Middle frontal gyrus (tissue), 1 donor: ENCODE results near the gene SEPTIN5.

Experiments
- DNase-seq: peaks from one replicate; pipeline ENCODE4 v3.0.0-alpha.2; 2015; ENCODE audit warnings: low spot score; ENCODE audit errors: extremely low spot score

The SEPTIN5 gene

GRCh38 chr22:19760058-19760950, 46.0 kb downstream of the SEPTIN5 start, which contains the start of gene TBX1:
TBX1 (plus strand) TSS chr22:19760778; CDS start chr22:19760844, 66 bp downstream.
- DNase-seq: no peak

GRCh38 chr22:19760951-19761724, 46.8 kb downstream of the SEPTIN5 start:
- DNase-seq: no peak

DNA sequence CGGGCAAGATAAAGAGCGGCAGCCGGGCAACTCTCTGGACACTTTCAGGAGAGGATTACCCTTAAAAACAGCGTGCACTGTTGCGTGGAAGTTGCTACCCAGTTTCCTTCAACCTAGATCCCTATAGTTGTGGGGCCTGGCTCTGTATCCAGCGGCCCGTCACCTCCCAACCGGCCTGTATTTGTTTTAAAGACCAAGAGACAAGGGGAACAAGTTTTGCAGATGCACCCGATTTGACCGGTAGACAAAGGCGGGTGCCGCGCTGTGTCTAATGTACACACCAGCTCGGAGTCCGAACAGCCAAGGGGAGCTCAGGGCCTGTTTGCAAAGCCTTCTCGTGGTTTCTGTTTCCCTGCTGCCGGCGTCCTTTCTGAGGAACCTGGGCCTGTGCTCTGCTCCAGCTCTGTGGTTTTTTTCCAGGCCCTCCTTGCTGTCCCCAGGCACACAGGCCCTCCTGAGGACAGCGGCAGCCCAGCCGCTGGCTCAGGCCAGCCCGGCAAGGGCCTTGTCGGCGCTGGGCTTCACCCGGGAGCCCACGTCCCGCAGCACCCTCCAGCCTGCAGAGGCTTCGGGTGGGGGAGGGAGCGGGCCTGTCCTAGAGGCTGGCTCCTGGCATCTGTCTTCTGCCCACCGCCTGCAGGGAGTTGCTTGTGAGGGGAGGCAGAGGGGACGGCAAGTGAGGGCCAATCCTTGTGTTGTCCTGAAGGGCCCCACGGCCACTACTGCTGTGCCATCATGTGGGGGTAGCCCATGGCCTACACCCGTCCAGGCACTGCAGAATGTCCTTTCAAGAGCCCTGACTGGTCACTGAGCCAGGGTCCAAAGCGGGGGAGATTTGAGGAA, 47.6 kb downstream of the SEPTIN5 start:
- no peak for DNase-seq

DNA sequence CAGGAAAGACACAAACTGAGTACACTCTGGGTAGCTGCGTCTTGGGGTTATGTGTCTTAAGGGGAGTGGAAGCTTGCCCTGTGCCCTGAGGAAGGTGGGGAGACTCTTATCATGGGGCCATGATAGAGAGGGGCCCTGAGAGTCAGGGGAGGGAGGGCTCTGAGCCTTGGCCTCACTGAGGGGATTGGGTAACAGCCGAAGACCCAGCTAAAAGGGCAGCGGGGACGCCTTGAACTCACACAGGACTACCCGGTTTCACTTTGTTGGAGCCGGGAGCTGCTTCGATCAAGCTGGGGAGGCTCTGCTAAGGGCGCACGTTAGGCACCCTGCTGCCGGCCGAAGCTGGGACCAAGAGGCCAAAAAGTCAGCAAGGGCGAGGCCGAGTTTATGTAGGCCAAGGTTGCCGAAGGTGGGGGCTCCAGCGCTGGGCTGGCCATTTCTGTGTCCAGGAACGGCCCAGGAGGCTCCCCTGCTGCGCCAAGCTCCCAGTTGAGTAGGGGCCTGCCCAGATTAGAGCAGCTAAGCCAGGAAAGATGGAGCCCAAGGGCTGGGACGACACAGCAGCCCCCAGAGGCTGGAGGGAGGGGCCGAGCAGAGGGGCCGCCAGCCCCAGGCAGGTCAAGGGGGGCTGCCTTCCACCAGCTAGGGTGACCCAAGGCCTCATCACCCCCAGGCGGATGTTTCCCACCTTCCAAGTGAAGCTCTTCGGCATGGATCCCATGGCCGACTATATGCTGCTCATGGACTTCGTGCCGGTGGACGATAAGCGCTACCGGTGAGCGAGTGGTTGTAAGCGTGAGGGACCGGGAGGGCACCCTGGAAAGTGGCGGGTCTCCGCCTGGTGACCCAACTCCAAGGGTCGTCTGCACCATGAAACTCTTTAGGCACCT, 48.5 kb downstream of the SEPTIN5 start:
- DNase-seq: no peak

GRCh38 chr22:19763458-19764298, 49.4 kb downstream of the SEPTIN5 start:
- DNase-seq: no peak

GRCh38 chr22:19764299-19764593, 49.9 kb downstream of the SEPTIN5 start:
- DNase-seq: no peak

- no peak for DNase-seq
These were observed 50.6 kb downstream of the SEPTIN5 start for GRCh38 chr22:19764636-19765476.

DNA sequence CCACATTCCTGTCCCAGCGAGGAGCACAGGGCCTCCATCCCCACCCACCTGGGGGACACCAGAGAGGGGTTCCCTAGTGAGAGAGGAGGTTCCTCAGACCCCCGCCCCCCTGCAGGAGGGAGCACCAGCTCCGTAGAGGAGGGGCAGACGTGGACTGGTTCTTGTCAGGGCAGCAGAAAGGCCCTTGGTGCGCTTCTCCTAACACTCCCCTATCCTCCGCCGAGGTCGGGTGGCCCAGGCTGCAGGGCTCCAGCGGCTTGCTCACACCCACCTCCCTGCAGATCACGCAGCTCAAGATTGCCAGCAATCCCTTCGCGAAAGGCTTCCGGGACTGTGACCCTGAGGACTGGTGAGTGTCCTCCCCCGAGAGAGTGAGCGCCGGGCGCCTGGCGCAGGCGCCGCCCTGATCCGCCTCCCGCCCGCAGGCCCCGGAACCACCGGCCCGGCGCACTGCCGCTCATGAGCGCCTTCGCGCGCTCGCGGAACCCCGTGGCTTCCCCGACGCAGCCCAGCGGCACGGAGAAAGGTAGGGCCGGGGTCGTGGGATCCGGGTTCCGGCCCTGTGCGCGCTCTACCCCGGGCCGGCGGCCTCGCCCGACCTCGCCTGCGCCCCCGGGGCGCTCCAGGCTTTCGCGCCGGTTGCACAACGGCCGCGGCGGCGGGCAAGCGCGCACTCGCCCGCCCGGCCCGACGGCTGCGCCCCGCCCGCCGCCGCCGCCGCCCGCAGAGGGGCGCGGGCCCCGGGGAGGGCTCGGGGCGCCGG, 51.4 kb downstream of the SEPTIN5 start:
- no peak for DNase-seq

- DNase-seq: no peak
These were observed 51.9 kb downstream of the SEPTIN5 start for GRCh38 chr22:19766240-19766510.

DNA sequence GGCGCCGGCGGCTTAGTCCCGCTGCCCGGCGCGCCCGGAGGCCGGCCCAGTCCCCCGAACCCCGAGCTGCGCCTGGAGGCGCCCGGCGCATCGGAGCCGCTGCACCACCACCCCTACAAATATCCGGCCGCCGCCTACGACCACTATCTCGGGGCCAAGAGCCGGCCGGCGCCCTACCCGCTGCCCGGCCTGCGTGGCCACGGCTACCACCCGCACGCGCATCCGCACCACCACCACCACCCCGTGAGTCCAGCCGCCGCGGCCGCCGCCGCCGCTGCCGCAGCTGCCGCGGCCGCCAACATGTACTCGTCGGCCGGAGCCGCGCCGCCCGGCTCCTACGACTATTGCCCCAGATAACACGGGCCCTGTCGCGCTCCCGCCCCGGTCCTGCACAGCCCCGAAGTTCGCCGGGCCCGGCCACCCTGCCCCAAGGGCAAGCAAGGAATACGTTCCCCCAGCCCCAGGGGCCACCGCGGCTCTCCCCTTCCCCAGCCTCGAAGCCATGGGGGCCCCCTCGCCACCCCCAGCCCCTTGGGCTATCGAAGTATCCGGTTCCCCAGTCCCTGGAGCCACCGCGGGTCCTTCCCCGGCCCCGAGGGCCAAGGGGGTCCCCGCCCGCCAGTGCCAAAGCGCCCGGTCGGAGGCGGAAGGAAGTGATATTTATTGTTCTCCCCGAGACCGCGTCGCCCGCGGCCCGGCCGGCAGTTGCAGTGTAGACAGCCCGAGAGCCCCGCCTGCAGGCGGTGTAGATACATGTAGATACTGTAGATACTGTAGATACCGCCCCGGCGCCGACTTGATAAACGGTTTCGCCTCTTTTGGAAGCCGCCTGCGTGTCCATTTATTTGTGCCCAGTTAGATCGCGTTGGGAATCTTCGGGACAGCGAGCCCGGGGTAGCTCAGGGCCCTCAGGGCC, 52.5 kb downstream of the SEPTIN5 start:
- no peak for DNase-seq

- no peak for DNase-seq
These were observed 53.4 kb downstream of the SEPTIN5 start for GRCh38 chr22:19767427-19768341.

- no peak for DNase-seq
These were observed 55.1 kb downstream of the SEPTIN5 start for GRCh38 chr22:19769393-19769715.

- DNase-seq: no peak
These were observed 56.3 kb downstream of the SEPTIN5 start for GRCh38 chr22:19770349-19771220.

DNA sequence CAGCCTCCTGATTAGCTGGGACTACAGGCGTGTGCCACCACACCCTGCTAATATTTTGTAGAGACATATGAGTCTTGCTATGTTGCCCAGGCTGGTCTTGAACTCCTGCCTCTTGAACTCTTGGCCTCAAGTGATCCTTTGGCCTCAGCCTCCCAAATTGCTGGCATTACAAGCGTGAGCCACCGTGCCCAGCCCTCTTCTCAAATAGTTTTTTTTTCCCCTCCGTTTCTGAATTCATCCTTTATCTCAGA, 58.0 kb downstream of the SEPTIN5 start:
- DNase-seq: no peak
